ENCODE measurements around the gene SAMMSON.

Gene SAMMSON

DNA sequence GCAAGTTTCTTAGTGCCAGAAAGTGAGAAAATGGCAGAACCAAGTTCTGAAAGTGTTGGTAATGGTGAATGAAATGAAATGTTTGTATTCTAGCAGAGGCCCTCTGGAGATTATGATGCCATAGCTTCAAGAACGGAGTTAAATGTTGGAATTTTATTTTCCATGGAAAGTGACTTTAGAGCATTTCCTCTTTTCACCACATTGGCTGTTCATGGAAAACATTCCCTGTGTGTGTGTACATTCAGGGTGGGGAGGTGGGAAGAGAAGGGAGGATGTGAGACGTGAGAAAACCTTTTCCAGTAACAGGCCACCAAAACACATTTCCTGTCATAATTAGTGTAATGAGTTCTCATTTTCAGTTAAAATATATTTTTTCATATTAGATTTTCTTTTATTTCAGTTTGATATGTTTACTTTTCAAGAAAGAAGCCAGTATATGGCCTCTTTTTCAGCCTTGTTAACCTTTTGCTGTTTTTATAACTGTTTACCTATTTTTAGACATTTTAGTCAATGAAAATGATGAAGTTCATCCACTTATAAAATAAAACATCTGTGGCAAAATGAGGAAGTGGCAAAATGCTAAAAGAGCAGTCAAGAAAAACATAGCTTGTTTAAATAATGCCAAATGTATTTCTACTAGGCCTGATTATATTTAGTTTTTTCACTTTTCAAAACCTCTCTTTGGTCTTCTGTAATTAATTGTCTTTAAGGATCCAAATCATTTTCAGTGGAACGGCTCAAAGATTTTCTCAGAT, 21.6 kb downstream of the SAMMSON start:
- no peak for DNase-seq

DNA sequence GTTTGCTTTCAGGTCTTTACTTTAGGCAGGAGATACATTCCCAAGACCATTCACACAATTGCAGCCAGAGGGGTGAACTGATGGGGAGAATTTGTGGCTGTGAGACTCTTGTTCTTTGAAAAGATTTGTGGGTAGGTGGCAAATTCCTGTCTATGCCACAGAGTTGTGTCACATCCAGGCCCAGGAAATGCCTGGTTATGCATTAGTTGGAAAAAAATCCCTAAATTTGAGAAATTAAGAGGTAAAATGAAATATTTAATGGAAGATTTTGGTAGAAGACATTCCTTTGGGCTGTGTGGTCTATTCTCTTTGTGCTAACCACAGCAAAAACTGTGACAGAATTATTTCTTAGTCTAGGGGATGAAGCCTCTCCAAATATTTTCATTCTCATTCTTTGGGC, 28.8 kb downstream of the SAMMSON start:
- no peak for DNase-seq

DNA sequence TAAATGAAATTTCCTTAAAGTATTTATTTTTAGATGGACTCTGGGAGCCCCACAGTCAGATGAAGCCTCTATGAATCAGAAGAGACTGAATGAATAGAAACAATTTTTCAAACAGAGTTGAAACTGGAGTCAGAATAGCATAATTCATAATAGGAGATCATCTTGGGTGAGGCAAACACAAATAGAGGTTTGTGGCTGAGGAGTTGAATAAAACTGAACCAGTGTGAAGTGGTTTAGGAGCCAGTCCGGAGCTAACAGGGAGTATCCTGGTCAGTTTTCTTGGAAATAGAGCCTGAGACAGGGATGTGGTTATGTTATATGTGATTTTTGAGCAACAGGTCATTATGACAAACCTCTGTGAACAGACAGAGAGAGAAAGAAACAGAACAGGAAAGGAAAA, 39.2 kb downstream of the SAMMSON start:
- no peak for DNase-seq

DNA sequence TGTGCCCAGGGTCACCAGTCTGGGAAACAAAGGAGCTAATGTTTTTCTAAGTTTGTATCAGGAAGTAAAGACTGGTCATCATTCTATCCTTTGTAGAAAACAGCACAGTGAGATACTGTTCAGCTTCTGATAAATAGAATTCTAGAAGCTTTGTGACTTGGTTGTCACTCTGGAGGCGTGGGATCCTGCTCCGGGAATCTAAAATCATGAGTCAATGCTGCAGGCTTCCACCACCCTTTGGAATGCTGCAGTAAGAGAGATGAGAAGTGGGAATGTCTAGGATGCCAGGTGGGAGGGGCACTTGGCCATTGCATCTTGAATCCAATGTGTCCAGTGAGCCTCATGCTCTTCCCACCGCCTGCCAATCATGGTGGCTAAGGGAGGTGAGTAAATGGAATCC, 40.9 kb downstream of the SAMMSON start:
- no peak for DNase-seq

DNA sequence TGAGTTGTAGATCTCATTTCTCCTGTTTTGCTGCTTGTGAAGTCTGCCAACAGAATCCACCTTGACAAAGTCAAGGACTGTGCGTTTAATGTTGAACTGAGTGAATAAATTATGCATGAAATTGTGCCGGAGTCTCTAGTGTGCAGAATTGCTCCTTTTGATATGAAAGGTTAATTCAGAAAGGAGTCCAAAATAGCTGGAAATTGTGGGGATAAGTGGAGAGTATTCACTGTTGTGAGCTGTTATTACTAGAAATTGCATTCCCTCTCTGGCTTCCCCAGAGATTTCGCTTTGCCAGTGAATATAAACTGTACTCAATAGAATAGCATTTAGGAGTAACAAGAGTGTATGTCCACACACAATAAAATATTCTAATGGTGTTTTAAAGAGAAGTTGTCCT, 43.1 kb downstream of the SAMMSON start:
- DNase-seq, result no peak

DNA sequence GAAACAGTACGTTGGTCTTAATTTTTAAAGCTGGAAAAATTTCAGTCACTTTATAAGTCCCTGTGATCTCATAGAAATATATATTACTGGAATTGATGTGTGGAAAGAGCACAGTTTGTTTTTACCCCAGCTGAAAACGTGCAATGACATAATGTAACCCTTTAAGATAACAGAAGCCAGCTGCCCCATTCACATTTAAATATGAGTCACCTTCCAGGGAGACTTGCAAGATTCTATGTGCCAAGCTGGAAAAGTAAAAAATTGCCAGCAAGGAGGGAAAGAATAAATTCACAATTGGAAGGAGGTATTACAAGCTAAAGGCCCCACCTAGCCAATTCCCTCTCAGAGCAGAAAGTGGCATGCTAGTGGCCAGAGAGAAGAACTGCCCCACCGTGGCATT, 50.2 kb downstream of the SAMMSON start:
- no peak for DNase-seq

DNA sequence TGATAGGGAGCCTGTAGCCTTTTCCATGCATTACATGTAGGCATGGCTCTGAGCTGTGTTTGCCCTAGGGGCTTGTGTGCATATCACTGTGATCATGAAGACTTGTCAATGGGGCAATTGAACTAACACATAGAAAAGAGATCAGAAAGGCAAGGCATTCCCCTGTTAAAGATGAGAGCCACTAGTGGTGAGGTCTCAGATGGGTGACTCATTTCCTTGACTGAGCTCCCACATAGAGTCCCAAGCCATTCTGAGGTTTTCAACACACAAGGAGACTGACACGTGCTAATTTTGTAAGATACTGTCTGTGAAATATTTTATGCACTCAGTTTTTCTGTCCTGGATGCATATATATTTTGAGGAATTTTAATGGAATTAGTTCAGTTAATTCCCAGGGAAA, 53.8 kb downstream of the SAMMSON start:
- DNase-seq, result no peak

DNA sequence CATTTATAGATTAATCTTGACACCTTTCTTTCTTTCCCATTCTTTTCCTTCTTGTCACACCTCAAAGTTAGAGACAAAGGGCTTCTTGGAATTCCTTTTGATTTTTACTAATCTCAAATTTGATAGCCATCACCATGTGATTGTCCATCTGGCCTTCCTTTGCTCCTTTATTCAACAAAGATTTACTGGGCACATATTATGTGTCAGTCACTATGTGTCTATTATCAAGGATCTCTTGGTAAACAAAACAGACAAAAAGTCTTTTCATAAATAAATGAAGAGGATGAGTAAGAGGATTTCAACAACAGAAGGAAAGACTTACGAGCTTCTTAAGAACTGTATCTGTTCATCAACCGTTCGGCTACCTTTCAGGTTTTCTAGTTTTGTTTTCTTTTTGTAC, 56.5 kb downstream of the SAMMSON start:
- no peak for DNase-seq

DNA sequence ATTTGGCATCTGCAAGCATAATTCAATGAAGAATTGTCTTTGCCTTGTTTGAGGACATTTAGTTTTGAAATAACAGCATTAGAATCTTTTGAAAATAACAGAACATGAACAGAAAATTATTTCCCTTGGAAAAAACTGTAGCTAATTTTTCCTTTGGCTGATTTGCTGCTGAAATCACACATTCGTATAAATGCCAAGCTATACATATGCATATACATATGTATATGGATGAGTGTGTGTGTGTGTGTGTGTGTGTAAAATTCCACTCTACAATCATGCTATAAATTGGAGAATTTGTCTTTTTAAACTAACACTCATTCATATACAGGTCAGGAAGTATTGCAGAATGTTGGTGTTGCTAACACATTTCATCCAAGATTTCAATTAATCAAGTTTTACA, 57.9 kb downstream of the SAMMSON start:
- no peak for DNase-seq

DNA sequence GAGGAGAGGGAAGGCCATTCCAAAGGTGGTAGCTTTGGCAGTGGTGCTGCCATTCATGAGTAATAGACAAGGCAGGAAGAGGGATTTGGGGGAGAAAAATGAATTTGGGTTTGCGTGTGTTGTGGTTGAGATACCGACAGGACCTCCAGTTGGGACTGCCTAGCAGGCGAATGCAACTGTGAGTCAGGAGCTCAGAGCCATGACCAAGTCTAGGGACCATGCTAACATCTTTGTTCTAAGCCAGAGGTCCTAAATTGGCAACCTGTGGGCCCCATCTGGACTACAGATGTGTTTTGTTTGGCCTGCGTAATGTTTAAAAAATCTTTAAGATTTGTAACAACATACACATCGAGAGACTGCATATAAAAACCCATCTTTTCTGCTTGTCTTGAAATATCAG, 61.6 kb downstream of the SAMMSON start:
- DNase-seq, result no peak

DNA sequence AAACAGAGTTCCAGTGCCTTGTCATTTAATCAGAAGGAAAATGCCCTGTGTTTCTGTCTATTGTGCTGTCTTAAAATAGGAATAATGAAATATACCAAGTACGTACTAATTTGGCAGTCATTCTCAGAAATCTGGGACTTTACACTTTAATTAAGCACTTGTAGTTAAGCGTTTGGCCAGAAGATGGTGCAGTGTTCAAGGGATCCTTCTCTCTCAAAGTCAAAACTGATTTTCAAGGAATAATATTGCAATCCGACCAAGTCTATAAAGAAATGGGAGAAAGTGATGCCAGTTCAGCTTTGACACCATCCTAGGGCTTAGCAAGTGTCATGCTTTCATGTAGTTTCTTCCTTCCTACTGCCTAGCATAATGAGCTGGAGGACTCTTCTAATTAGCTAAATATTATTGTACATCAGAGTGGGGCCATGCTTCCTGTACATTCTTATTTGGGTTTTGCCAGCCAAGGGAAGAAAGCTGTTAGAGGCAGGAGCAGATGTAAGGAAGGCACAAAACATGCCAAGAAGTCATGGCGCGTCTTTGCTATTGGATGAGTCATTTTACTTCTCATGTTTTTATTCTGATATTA, 64.8 kb downstream of the SAMMSON start:
- peak; percentile 23 for DNase-seq

DNA sequence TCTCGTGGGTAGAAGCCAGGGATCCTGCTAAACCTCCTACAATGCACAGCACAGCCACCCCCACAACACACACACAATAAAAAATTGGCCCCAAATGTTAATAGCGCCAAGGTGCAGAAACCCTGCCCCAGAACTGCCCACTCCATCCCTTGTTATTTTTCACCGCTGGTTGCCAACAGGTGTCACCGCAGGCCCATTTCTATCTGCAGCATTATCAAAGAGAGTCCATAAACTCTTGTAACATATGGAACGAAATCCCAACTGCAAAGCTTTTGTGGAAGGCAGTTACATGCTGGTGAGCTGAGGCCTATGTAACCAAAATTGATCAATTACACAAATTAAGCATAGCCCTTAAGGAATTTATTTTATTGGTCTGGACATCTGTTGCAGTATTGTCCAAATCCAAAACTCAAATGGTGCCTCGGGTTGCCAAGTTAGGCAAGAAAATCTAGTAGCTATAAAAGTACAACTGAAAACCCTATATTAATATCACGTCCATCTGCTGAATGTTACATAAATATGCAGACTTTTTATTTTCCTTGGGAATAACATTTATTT, 66.2 kb downstream of the SAMMSON start:
- no peak for DNase-seq

DNA sequence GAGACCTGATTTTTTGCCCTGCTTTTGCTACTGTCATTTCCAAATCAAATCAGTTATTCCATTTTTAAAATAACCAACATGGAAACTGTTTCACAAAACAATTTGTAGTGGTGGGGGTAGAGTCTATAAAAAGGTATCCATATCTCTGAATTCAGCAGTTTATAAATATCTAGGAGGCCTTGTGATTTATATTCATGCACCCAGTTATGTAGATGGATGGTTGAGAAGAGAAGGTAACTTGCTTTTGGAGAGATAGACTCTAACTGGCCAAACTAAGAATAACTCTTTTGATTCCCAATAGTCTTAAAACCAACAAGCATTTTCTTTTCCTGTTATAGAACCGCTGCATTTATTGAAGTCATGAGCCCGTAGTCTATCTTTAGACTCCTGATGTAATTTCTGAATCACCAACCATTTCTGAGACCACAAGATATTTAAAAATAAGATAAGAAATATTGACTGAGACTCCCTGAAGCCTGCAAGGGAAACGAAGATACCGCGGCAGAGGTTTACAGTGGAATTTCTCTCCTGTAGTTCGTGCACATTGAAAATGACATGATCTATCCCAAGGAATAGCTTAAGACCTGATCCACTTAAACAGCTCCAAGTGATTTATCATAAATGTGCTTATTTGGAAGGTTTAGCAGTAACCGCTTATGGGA, 68.5 kb downstream of the SAMMSON start:
- no peak for DNase-seq

DNA sequence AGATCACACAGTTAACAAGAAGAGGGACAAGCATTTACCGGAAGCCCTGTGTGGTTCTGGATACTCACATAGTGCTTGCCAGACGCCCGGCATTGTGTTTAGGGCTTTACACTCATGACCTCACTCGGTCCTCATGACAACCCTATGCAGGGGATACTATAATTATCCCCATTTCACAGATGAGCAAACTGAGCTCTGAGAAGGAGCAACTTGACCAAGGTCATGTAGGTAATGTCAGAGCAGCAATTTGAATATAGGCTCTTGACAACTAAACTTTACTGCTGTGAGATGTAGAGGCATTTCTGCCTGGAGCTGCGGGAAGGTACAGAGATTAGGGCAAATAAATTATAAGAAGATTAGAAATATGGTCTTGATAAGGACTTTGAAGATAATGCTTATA, 70.0 kb downstream of the SAMMSON start:
- no peak for DNase-seq

DNA sequence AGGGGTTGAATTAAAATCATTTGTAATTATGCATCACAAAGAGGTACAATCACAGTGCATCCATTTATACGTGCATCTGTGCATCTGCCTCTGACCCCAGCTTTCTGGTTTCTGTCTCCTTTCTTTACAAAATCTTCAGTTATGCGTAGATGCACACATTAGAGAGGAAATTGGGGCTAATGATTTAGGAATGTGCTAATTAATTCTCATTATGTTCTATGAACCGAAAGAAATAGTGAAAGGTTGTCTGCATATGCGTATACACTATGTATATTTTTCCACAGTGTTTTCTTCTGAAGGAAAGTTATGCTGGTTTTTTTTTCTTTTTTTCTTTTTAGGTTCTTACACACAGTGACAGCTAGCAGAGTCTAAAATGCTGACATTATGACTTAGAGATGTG, 71.6 kb downstream of the SAMMSON start:
- no peak for DNase-seq

DNA sequence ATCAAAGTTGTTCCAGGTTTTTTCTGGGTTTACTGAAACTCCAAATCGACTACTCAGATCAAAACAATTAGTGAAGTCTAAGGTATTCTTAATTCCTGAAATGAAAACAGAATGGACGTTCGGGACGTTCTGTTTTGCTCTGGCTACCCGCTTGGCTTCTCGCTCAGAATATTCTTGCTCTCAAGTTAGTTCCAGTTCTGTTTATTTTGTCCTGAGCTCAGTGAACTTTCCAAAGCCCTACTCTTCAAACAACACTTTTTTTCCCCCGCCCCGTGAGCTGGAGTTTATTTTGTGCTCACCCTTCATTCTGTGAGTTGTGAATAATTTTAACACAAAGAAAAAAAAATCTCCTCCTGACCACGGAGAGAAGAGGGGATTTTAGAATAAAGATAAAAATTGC, 72.6 kb downstream of the SAMMSON start:
- DNase-seq, result no peak

DNA sequence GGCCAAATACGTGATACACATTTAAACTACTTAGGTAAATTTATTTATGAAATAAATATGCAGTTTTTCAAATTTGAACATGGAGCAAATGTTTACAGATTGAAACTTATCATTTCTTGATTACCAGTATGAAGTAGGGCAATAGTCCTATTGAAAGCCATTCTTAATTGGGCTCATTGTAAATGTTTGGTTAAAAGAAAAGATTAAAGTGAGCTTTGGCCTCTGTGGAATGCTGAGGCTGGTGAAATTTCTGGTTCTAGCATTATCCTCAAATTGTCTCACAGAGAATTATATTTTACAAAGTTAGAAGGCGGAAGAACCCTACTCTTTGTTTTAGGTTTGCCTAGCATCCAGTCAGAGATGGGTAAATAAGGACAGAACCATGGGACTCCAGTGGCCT, 73.2 kb downstream of the SAMMSON start:
- no peak for DNase-seq

DNA sequence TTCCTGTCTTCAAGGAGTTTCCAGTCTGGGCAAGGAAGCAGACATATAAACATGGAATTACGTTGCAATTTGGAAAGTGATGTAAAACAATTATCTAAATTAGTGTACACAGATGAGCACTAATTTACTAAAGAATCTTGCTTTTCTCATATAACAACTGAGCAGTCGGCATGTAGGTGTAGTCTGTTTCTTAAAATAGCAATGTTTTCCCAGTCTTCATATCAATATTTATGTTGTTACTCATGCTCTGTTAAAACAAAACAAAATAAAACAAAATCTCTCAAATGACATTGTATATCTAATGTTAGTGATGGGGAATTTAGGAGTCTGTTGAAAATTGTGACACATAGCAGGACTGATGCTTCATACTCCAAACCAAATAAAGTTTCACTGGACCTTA, 75.6 kb downstream of the SAMMSON start:
- no peak for DNase-seq

DNA sequence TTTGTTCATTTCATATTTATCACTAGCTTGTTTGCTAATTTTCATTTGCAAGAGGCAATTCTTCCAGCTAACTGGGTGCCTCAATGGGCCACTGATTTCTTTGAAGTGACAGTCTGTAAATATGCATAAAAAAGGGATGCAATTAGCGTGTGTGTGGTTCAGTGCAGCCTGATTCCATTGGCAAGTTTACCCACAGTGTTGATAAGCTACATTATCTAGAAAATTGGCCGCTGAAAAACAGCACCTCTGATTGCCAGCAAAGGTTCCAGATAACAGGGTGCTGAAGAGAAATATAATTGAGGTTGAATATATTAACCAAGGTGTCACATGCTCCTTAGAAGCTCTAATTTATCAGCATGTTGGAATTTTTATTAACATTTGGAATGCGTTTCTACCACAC, 76.9 kb downstream of the SAMMSON start:
- DNase-seq, result no peak

DNA sequence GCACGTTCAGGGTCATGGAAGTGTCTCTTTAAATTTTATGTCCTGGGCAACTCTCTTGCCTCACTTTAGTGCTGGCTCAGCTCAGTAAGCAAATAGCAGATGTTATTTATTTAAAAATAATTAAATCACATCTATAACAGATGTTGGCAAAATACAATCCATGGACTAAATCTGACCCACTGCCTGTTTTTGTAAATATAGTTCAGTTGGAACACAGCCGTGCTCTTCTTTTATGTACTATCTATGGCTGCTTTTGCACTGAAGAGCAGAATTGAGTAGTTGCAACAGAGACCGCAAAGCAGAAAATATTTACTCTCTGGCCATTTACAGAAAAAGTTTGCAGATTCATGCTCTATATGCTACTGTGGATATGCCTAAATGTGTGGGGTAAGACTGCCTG, 79.2 kb downstream of the SAMMSON start:
- DNase-seq, result no peak

DNA sequence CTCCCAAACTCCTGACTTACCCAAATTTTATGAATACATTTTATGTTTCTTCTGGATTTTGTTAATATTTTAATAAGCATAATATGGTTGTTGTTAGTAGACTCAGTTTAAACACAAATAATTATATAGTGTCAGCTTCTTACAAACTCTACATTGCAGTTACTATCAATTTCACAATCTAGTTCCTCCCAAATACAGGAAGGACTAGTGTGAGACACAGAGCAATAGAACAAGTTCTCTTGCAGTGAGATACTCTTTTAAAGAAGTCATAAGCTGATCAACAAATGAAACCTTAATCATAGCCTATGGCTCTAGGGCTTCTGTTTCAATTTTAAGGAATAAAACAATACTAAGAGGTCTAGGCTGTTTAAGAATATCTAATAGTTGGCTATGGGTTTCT, 86.1 kb downstream of the SAMMSON start:
- no peak for DNase-seq

DNA sequence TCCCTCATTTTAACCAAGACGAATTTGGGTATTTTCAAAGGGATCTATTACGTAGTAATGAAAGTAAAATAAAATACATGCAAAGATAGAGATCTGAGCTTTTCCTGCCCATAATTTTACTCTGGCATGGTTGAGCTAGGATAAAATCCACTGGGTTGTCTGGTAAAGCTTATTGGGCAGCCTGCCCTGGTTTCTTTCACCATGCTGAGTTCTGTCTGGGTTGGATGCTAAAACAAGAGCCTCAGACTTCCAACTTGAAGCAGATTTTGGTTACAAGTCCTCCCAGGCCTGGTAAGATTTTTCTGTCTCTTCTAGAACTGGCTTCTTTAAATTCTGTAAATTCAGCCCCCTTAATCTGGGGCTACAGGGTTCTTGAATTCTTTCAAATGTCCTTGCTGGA, 86.8 kb downstream of the SAMMSON start:
- no peak for DNase-seq

DNA sequence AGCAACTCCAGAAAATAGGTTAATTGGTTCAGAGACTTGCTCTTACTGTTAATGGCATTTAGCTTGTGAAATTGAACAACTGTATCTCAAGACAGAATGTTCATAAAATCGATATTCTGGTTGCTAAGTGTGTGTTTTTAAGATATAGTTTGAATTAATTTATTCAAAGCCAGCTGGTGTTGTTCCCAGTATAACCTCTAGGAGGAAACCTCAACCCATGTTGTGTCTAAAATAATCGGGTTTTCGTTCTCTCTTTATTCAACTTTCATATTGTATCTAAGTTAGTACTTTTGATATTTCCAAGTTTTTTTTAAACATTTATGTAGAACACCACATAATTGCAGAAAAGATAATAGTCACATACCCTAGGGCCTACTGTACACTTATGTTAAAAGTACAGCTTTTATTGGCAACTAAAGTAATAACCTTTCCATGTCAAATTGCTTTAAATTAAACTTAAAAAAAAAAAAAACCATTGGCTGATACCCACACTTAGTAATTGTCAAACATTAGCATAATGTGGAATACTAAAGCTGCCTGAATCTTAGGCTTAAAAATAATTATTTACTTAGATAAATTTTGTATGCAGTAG, 90.9 kb downstream of the SAMMSON start:
- peak; percentile 17 for DNase-seq

DNA sequence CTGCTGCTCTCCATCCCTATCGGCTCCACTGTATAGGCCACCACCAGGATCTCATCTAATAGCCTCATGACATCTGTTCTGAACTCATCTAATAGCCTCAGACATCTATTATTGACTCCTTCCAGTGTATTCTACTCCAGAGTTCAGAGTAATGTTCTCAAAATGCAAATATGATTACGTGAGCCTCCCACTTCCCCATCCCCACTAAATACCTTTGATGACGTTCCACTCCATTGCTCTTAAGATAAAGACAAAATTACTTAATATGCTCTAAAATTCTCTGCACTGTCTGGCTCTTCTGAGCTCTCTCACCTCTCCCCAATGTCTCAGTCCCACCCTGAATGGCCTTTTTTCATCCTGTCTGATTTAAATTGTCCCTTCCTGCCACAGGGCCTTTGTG, 94.7 kb downstream of the SAMMSON start:
- DNase-seq, result no peak
